Activated T-cell treated with anti-CD3 and anti-CD28 coated beads, Interleukin-2, amount 50 U/mL, for 4 hours (primary cell): ENCODE data around the gene CNTN5. TPM values are rescaled to one million over a fixed set of nuclear protein-coding genes. Genes with fewer than 3 reads are reported as not detected.

ENCODE experiments used
- ATAC-seq, 2 donors: fragments of 200-7000 bp; cut with Tn5 transposase; one replicate each; pipeline ENCODE4 v1.10.0; 2021
- DNase-seq: peaks from one replicate; pipeline ENCODE4 v3.0.0-alpha.2; 2020
- H3K27me3 Mint-ChIP-seq: one replicate; pipeline ENCODE4 v1.8.0; 2021; ENCODE audit warnings: low read depth, mixed read lengths
- H3K36me3 Mint-ChIP-seq: one replicate; pipeline ENCODE4 v1.8.0; 2022; ENCODE audit warnings: mixed read lengths; ENCODE audit not compliant: insufficient read depth
- H3K4me1 Mint-ChIP-seq: one replicate; pipeline ENCODE4 v1.8.0; 2021; ENCODE audit warnings: low read depth, mixed read lengths
- H3K4me3 Mint-ChIP-seq: one replicate; pipeline ENCODE4 v1.8.0; 2021; ENCODE audit warnings: mild to moderate bottlenecking, moderate library complexity, mixed read lengths
- H3K9me3 Mint-ChIP-seq: one replicate; pipeline ENCODE4 v1.8.0; 2021; ENCODE audit warnings: mixed read lengths
- total RNA-seq, 3 donors: library from RNA; stranded (reverse); gene quantifications; one replicate each; pipeline ENCODE4 v1.2.1, GENCODE V29; 2021

The CNTN5 gene
- total RNA-seq, 3 donors from 2014 or later = not detected

DNA sequence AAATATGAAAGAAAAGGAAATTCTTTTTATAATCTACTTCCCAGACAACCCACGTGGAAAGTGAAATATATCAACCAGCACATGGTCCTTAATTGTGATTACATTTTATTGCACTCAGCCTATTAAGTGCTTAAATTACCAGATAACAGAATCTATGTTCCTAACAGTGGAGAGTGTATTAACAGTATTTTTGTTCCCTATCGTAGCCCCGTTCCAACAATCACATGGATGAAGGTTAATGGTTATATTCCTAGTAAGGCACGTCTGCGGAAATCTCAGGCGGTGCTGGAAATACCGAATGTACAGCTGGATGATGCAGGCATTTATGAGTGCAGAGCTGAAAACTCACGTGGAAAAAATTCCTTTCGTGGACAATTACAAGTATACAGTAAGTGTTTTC lies 1040.3 kb downstream of the CNTN5 start:
- ATAC-seq (no peak), DNase-seq (no peak)
- peaks cover 7% of the 10 kb centered on the region for H3K9me3 Mint-ChIP-seq
- H3K4me3 Mint-ChIP-seq = no peak overlapping the region
- no peaks in the 10 kb centered on the region for H3K36me3 Mint-ChIP-seq
- no peaks in the 10 kb centered on the region for H3K27me3 Mint-ChIP-seq
- H3K4me1 Mint-ChIP-seq = no peaks in the 10 kb centered on the region

GRCh38 chr11:100066399-100066798 lies 1045.7 kb downstream of the CNTN5 start:
- H3K27me3 Mint-ChIP-seq = no peaks in the 10 kb centered on the region
- H3K9me3 Mint-ChIP-seq = peaks cover 12% of the 10 kb centered on the region
- DNase-seq (no peak), ATAC-seq (no peak)
- H3K36me3 Mint-ChIP-seq = no peaks in the 10 kb centered on the region
- H3K4me3 Mint-ChIP-seq = no peak overlapping the region
- H3K4me1 Mint-ChIP-seq = no peaks in the 10 kb centered on the region

GRCh38 chr11:100068116-100068515 lies 1047.4 kb downstream of the CNTN5 start:
- H3K4me1 Mint-ChIP-seq = no peaks in the 10 kb centered on the region
- ATAC-seq (no peak), DNase-seq (no peak)
- peaks cover 15% of the 10 kb centered on the region for H3K9me3 Mint-ChIP-seq
- H3K27me3 Mint-ChIP-seq = no peaks in the 10 kb centered on the region
- H3K4me3 Mint-ChIP-seq = no peak overlapping the region
- H3K36me3 Mint-ChIP-seq = no peaks in the 10 kb centered on the region

DNA sequence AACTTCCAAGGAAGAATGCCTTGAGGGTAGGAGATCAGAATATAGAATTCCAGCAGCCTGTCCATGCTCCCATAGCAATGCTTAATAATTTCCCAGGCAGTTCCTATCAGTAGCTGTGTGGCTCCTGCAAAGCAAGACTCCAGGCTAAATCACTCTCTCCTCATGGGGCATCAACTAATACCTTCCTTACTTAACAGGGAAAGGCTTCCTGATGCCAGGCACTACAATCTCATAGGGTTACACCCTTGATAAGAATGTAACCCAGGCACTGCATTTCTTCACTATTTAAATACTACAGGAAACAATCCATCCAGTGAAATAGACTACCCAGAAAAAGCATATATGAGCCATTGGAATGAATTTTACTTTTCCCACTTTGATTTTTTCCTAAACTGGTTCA lies 1051.4 kb downstream of the CNTN5 start:
- Mint-ChIP-seq H3K9me3 (peaks cover 19% of the 10 kb centered on the region), H3K27me3 (no peaks in the 10 kb centered on the region), H3K36me3 (no peaks in the 10 kb centered on the region), H3K4me1 (no peaks in the 10 kb centered on the region), H3K4me3 (no peak overlapping the region)
- no peak for DNase-seq
- no peak for ATAC-seq

GRCh38 chr11:100080381-100080780 lies 1059.6 kb downstream of the CNTN5 start:
- no peaks in the 10 kb centered on the region for H3K4me1 Mint-ChIP-seq
- H3K36me3 Mint-ChIP-seq = no peaks in the 10 kb centered on the region

GRCh38 chr11:100080821-100081220 lies 1060.1 kb downstream of the CNTN5 start:
- DNase-seq (no peak), ATAC-seq (no peak)
- H3K27me3 Mint-ChIP-seq = no peaks in the 10 kb centered on the region
- no peaks in the 10 kb centered on the region for H3K36me3 Mint-ChIP-seq
- peaks cover 26% of the 10 kb centered on the region for H3K9me3 Mint-ChIP-seq
- H3K4me3 Mint-ChIP-seq = no peak overlapping the region
- no peaks in the 10 kb centered on the region for H3K4me1 Mint-ChIP-seq

More at GRCh38 chr11:100080381-100080780, 1059.6 kb downstream of the CNTN5 start:
- no peaks in the 10 kb centered on the region for H3K27me3 Mint-ChIP-seq
- ATAC-seq = no peak
- no peak overlapping the region for H3K4me3 Mint-ChIP-seq
- H3K9me3 Mint-ChIP-seq = peaks cover 31% of the 10 kb centered on the region
- no peak for DNase-seq

DNA sequence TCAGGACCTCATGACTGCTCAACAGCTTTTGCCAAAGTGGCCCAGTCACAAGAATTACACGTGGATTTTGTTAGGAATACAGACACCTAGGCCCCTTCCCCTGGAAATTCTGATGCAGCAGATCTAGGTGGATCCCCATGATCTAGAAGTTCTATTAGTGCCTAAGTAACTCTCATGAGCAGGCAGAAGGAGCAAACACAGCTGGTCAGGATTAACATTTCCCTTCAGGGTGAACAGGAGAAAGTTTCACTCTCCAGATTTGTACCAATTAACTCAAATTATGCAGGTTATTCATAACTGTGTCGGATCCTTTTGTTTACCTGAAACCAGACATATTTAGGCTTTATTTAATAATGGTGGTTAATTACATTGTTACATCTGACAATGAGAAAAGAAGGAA lies 1072.9 kb downstream of the CNTN5 start:
- no peaks in the 10 kb centered on the region for H3K36me3 Mint-ChIP-seq
- H3K4me3 Mint-ChIP-seq = no peak overlapping the region
- H3K27me3 Mint-ChIP-seq = no peaks in the 10 kb centered on the region
- DNase-seq = no peak
- H3K9me3 Mint-ChIP-seq = peaks cover 14% of the 10 kb centered on the region
- H3K4me1 Mint-ChIP-seq = no peaks in the 10 kb centered on the region
- no peak for ATAC-seq

DNA sequence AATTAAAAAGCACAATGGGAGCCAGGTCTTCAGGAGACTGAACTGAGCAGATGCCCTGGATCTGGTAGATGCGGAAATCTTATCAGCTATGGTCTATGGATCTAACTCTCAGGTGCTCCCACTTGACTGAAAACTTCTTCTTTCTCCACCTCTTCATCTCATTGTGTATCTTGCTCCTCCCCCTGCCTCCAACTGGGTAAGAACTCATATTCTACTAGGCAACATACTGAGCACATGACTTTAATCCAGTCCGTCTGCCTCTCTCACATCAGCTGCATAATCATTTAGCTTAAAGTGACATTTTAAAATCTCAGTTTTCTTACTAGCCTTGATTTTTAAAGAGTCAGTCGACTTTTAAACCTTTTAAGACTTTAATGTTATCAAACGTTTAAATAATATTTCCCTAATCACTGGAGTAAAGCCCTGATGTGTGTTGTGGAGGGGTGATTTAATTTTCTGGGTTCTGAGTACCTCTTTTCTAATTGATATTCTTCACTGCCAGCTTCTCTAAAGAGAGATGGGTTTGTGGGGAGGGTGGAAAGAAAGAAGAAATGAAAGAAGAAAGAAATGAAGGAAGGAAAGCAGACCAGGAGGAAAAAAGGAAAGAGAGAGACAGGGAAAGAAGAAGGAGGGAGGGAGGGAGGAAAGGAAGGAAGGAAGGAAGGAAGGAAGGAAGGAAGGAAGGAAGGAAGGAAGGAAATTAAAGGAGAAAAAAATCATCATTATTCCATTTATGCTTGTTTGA lies 1073.5 kb downstream of the CNTN5 start:
- no peaks in the 10 kb centered on the region for H3K27me3 Mint-ChIP-seq
- H3K4me1 Mint-ChIP-seq = no peaks in the 10 kb centered on the region
- no peak for DNase-seq
- H3K9me3 Mint-ChIP-seq = peaks cover 14% of the 10 kb centered on the region
- no peak for ATAC-seq
- H3K4me3 Mint-ChIP-seq = no peak overlapping the region
- H3K36me3 Mint-ChIP-seq = no peaks in the 10 kb centered on the region

DNA sequence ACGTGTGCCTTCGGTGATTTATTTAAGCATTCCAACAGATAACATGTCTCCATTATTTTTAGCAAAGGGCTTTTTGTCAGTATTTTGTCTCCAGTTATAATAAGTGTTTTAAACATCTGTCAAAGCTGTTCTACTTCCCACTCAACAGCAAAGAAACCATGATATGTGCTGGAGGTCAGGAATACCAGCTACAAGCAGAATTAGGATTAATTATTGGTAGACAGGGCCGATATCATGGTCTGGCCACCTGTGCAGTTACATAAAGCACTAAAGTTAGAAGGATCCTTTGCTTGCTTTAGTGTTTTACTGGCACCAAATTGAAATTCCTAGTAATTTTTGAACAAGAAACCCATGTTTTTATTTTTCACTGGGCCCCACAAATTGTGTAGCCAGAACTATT lies 1075.1 kb downstream of the CNTN5 start:
- H3K4me1 Mint-ChIP-seq = no peaks in the 10 kb centered on the region
- no peak for ATAC-seq

DNA sequence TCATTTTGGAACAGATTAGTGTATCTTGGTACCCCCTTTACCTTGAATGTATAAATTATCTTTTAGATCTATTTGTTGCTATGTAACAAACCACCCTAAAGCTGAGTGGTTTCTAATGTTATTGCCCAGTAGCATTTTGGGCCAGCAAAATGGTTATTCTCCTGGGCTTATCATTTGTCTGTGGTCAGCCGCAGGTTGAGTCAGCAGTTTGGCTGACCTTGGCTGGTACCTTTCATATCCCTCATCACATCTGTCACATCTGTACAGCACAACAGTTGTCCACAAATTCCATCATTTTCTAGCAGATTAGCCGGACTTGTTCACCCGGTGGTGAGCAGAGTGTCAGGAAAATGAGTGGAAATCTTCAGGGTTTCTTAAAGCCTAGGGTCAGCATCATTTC lies 1077.8 kb downstream of the CNTN5 start:
- no peak overlapping the region for H3K4me3 Mint-ChIP-seq
- ATAC-seq (no peak), DNase-seq (no peak)
- no peaks in the 10 kb centered on the region for H3K4me1 Mint-ChIP-seq
- peaks cover 24% of the 10 kb centered on the region for H3K9me3 Mint-ChIP-seq
- H3K36me3 Mint-ChIP-seq = no peaks in the 10 kb centered on the region
- H3K27me3 Mint-ChIP-seq = no peaks in the 10 kb centered on the region

More for the DNA sequence above, 1075.1 kb downstream of the CNTN5 start:
- no peak for DNase-seq
- Mint-ChIP-seq H3K36me3 (no peaks in the 10 kb centered on the region), H3K9me3 (peaks cover 12% of the 10 kb centered on the region), H3K27me3 (no peaks in the 10 kb centered on the region), H3K4me3 (no peak overlapping the region)

- DNase-seq = no peak
- no peak overlapping the region for H3K4me3 Mint-ChIP-seq
- no peaks in the 10 kb centered on the region for H3K27me3 Mint-ChIP-seq
Observed at GRCh38 chr11:100105255-100105981, 1084.7 kb downstream of the CNTN5 start.

GRCh38 chr11:100105982-100106358 lies 1085.2 kb downstream of the CNTN5 start:
- no peaks in the 10 kb centered on the region for H3K27me3 Mint-ChIP-seq
- DNase-seq (no peak), ATAC-seq (no peak)
- H3K36me3 Mint-ChIP-seq = no peaks in the 10 kb centered on the region
- no peaks in the 10 kb centered on the region for H3K4me1 Mint-ChIP-seq
- peaks cover 24% of the 10 kb centered on the region for H3K9me3 Mint-ChIP-seq
- H3K4me3 Mint-ChIP-seq = no peak overlapping the region

More at GRCh38 chr11:100105255-100105981, 1084.7 kb downstream of the CNTN5 start:
- H3K36me3 Mint-ChIP-seq = no peaks in the 10 kb centered on the region
- no peak for ATAC-seq
- peaks cover 25% of the 10 kb centered on the region for H3K9me3 Mint-ChIP-seq
- no peaks in the 10 kb centered on the region for H3K4me1 Mint-ChIP-seq

DNA sequence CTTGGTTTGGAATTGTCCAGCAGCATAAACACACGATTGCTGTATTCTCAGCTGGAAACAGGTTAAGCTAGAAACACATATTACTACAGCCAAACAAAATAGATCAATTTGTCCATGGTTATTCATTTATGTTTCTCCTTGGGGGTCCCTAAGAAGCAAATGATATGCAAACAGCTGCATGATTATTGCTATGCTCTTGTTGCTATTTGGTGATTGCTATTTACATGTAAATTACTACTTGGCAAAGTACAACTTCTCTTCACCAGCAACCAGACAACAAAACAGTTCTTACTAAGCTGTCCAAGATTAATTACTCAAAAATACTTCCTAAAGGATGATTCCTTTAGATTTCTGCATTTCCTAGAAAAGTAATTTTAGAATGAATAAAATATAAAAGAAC lies 1098.4 kb downstream of the CNTN5 start:
- Mint-ChIP-seq H3K4me3 (no peak overlapping the region), H3K36me3 (no peaks in the 10 kb centered on the region), H3K4me1 (no peaks in the 10 kb centered on the region), H3K9me3 (peaks cover 38% of the 10 kb centered on the region), H3K27me3 (no peaks in the 10 kb centered on the region)
- no peak for ATAC-seq
- DNase-seq = no peak

DNA sequence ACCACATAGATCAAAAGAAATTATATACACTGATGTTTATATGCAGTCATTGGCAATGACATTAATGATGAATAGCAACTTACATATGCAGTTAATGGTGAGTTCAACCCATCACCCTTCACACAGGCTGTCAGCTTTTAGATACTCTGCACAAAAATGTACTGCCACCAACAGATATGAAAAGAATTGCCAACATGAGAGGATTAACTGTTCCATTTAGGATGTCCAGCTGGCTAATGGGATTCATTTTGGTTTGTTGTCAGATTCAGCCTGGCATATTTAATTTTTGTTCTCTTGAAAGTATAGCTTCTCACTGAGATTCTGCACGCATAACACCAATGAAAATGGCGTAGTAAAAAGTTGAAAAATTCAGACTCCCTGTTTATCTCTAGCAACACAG lies 1112.4 kb downstream of the CNTN5 start:
- no peak overlapping the region for H3K4me3 Mint-ChIP-seq
- ATAC-seq = no peak
- DNase-seq = no peak
- no peaks in the 10 kb centered on the region for H3K27me3 Mint-ChIP-seq
- H3K36me3 Mint-ChIP-seq = no peaks in the 10 kb centered on the region
- no peaks in the 10 kb centered on the region for H3K4me1 Mint-ChIP-seq
- peaks cover 18% of the 10 kb centered on the region for H3K9me3 Mint-ChIP-seq

- no peaks in the 10 kb centered on the region for H3K36me3 Mint-ChIP-seq
- H3K9me3 Mint-ChIP-seq = peaks cover 13% of the 10 kb centered on the region
- H3K4me3 Mint-ChIP-seq = no peak overlapping the region
- H3K27me3 Mint-ChIP-seq = no peaks in the 10 kb centered on the region
- ATAC-seq (no peak), DNase-seq (no peak)
- no peaks in the 10 kb centered on the region for H3K4me1 Mint-ChIP-seq
Observed at GRCh38 chr11:100141201-100141600, 1120.5 kb downstream of the CNTN5 start.
